ENCODE data around the gene APOB.

The APOB gene

GRCh38 chr2:21044694-21045371, 960 bp upstream of the APOB start:
- DNase-seq = no peak

DNA sequence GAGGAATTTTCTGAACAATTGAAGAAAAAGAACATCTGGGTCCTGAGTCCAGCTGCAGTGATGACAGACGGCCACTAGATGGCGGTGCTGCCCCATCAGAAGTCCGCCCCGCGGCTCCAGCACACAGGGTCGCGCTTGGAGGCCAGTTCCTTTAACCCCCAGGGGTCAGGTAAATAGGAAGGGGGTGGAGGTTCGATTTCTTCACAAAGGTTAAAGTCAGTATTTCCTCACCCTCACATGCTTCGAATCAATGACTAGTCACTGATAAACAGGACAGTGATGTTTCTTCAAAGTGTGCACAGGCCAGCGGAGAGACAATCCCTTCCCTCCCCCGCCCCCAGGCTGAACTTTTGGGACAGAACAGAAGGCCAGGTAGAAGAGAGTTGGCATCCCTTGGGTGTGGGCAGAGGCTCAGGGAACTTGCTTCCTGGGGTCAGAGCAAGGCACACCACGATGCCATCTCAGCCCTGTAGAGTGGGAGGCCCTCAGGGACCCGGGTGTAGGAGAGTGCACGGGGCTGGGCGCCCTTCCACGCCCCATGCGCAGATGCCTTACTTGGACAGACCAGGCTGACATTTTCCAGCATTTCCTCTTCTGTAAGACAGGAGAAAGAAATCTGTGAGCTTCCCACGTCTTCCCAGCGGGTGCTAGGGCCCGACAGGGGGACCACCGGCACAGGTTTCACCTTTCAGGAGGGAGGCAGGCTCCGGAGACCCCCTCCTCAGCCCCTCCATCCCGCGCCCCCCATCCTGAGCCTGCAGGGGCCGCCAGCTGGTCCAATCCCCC, 722 bp downstream of the APOB start:
- peak; percentile 27 for DNase-seq

DNA sequence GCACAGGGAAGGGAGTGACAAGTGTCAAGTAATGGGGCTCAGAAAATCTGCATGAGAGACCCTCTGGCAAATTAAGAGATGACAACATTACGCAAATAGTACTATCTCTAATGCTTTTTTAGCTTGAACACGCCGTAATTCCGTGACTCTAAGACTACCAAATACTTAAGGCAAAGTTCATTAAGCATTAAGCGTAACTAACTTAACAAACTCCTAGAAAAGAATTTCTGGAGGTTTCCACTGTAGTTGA, 1.2 kb downstream of the APOB start:
- no peak for DNase-seq

DNA sequence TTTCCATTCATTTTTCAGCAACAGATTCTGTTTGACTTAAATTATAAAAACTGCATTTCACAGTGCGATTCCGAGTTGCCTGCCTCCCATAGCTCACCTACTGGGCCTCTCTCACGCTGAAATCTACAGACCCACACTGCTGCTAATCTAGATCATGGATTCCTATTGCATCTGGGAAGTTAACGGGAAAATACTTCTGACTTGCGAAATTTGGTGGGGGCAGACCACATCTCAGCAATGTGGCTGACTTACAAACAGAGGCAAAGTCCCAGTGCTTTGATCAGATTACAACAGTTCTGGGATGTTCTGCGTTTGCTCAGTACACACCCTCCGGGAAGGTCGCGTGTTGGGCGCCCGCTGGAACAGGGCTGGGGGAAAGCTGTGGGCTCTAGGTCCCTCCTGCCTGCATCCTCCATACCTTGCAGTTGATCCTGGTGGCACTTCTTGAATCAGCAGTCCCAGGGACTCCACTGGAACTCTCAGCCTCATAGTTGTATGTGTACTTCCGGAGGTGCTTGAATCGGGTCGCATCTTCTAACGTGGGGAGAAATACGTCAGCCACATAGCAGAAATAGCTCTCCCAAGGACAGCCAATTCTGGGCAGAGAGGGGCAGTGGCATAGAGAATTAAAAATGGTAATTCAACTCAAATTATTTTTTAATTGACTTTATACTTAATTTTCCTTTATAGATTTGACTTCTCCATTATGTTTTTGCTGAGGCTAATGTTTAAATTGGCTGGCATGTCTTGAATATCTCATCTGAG, 1.7 kb downstream of the APOB start:
- DNase-seq = peak; percentile 7

GRCh38 chr2:21041462-21041861, 2.4 kb downstream of the APOB start:
- DNase-seq = no peak

GRCh38 chr2:21040468-21041377, 3.1 kb downstream of the APOB start:
- no peak for DNase-seq

DNA sequence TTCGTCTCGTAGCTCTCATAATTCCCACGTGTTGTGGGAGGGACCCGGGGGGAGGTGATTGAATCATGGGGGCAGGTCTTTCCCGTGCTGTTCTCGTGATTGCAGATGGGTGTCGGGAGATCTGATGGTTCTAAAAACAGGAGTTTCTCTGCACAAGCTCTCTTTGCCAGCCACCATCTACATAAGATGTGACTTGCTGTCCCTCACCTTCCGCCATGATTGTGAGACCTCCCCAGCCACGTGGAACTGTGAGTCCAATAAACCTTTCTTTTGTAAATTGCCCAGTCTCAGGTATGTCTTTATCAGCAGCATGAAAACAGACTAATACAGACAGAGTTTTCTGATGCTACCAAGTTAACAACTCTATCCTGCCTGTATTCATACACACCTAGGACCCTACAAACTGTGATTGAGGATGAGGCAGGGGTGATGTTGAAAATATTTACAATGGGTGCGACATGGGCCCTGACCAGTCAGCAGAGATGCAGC, 3.9 kb downstream of the APOB start:
- no peak for DNase-seq

GRCh38 chr2:21039080-21039556, 4.8 kb downstream of the APOB start:
- no peak for DNase-seq

DNA sequence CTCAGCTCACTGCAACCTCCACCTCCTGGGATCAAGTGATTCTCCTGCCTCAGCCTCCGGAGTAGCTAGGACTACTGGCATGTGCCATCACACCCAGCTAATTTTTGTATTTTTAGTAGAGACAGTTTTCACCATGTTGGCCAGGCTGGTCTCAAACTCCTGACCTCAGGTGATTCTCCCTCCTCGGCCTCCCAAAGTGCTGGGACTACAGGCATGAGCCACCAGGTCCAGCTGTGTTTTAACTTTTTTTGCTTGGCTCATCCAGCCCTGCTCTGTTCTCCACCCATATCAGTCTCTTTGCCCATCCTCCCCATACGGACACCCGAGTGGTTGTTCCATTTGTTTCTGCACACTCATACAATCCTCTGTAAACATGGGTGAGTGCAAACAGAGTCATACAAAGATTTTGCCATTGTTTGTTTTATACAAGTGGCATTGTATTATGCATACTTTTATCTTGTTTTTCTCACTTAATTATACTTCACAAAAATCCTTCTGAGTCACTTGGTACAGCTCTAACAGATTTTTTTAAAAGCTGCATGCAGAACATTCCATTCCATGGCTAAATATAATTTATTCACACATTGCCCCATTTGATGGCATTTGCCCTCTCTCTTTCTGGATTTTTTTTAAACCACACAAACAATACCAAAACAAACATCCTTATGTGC, 5.3 kb downstream of the APOB start:
- DNase-seq = no peak

DNA sequence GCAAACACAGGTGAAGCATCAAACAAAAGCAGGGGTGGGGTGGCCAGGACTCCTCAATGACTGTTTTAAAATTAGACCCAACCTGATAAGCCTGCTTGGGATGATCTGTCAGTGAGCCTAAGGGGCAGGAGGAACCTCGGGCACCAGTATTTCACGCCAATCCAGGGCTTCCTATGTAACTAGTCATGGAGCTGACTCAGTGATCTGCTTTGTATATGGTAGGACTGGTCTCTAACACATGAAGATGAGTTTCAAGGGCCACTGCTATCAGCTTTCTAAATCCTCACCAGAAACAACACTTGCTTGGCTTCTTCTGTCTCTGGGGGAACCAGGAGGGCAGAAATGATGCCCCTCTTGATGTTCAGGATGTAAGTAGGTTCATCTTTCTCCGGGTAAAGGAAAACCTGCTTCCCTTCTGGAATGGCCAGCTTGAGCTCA, 6.2 kb downstream of the APOB start:
- DNase-seq = no peak

- no peak for DNase-seq
Observed at GRCh38 chr2:21036708-21037670, 6.9 kb downstream of the APOB start.

GRCh38 chr2:21035974-21036707, 7.7 kb downstream of the APOB start:
- DNase-seq = no peak

- no peak for DNase-seq
Observed at GRCh38 chr2:21035282-21035973, 8.4 kb downstream of the APOB start.

GRCh38 chr2:21034972-21035279, 8.9 kb downstream of the APOB start:
- no peak for DNase-seq

- no peak for DNase-seq
Observed at GRCh38 chr2:21034156-21034971, 9.5 kb downstream of the APOB start.

DNA sequence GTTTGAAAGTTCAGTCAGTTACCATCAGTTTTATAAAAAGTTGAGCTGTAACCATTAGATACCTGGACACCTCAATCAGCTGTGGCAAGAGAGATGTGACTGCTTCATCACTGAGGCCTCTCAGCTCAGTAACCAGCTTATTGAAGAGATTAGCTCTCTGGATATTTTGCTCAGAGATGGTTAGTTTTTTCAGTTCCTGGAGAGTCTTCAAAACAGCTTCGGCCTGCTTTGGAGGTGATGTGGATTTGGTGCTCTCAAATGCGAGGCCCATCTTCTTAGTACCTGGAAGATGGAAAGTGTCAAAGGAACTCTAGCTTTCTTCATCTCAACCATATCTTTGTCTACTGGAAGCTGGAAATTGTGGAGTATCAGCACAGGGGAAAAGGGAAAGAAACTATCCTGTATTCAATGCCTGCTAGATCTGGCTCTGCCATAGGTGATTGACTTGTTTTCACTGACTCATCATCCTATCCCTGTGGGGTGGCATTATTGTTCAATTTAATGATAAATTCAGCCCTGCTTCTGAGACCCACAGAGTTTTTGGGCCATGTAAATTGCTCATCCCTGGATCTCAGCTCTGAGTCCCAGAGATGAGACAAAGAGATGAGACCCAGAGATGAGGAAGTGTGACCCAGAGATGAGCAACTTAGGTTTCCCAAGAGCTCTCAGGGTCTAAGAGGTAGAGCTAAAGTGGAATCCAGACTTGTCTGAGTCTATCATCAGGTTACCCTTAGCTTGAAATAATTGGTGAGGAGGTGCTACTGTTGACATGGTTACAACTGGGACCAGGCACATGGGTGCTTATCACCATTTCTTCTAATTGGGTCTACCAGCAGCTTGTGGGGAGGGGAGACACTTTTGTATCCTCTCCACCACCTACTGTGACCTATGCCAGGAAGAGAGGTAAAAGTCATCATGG, 10.4 kb downstream of the APOB start:
- no peak for DNase-seq
